Hindlimb muscle (tissue), 1 donor: Measurements from ENCODE around the gene CTNNA2. TPM values are rescaled to one million over a fixed set of nuclear protein-coding genes. Genes with fewer than 3 reads are reported as not detected.

ENCODE experiments used
- DNase-seq: peaks from one replicate; pipeline ENCODE4 v3.0.0-alpha.2; 2013
- polyA plus RNA-seq: library from polyadenylated mRNA; unstranded; fragments of 120-200 nt; gene quantifications from one replicate; pipeline ENCODE4 v1.2.1, GENCODE V29; 2013; ENCODE audit not compliant: insufficient read length

Gene CTNNA2
- polyA plus RNA-seq, 1 donor: 0.59 TPM

GRCh38 chr2:79793006-79793405, 280.2 kb downstream of the CTNNA2 start:
- no peak for DNase-seq

- no peak for DNase-seq
Observed at GRCh38 chr2:79796641-79797040, 283.8 kb downstream of the CTNNA2 start.

- DNase-seq: peak; percentile 17
Observed at GRCh38 chr2:79798776-79799175, 285.9 kb downstream of the CTNNA2 start.

- DNase-seq: no peak
Observed at GRCh38 chr2:79799729-79800128, 286.9 kb downstream of the CTNNA2 start.

GRCh38 chr2:79801082-79801481, 288.2 kb downstream of the CTNNA2 start:
- no peak for DNase-seq

- no peak for DNase-seq
Observed at GRCh38 chr2:79817288-79817687, 304.4 kb downstream of the CTNNA2 start.

- peak; percentile 68 for DNase-seq
Observed at GRCh38 chr2:79820281-79820680, 307.4 kb downstream of the CTNNA2 start.

- DNase-seq: no peak
Observed at GRCh38 chr2:79822136-79822535, 309.3 kb downstream of the CTNNA2 start.

GRCh38 chr2:79824086-79824786, 311.4 kb downstream of the CTNNA2 start:
- DNase-seq: no peak

GRCh38 chr2:79827881-79828280, 315.0 kb downstream of the CTNNA2 start:
- DNase-seq: no peak

GRCh38 chr2:79830501-79830900, 317.6 kb downstream of the CTNNA2 start:
- DNase-seq: no peak

- no peak for DNase-seq
Observed at GRCh38 chr2:79831961-79832360, 319.1 kb downstream of the CTNNA2 start.

- no peak for DNase-seq
Observed at GRCh38 chr2:79832511-79833234, 319.8 kb downstream of the CTNNA2 start.

GRCh38 chr2:79833235-79833878, 320.5 kb downstream of the CTNNA2 start:
- DNase-seq: no peak

GRCh38 chr2:79835911-79836310, 323.1 kb downstream of the CTNNA2 start:
- DNase-seq: no peak

- no peak for DNase-seq
Observed at GRCh38 chr2:79844011-79844410, 331.2 kb downstream of the CTNNA2 start.

- no peak for DNase-seq
Observed at GRCh38 chr2:79846878-79847277, 334.0 kb downstream of the CTNNA2 start.

GRCh38 chr2:79849241-79849640, 336.4 kb downstream of the CTNNA2 start:
- DNase-seq: no peak

- DNase-seq: no peak
Observed at GRCh38 chr2:79849949-79850348, 337.1 kb downstream of the CTNNA2 start.

- DNase-seq: no peak
Observed at GRCh38 chr2:79850912-79851311, 338.1 kb downstream of the CTNNA2 start.

- no peak for DNase-seq
Observed at GRCh38 chr2:79855264-79856006, 342.6 kb downstream of the CTNNA2 start.

GRCh38 chr2:79857888-79858287, 345.0 kb downstream of the CTNNA2 start:
- no peak for DNase-seq
